Neural crest cell (in vitro differentiated cells): ENCODE measurements around the gene SLC13A1. TPM values are rescaled to one million over a fixed set of nuclear protein-coding genes. Genes with fewer than 3 reads are reported as not detected.

Experiments
- DNase-seq: peaks from one replicate; pipeline ENCODE4 v3.0.0; 2021; ENCODE audit warnings: low read depth, mixed read lengths, low spot score
- H3K27ac Mint-ChIP-seq: one replicate; pipeline ENCODE4 v1.8.0; 2021; ENCODE audit warnings: mild to moderate bottlenecking, mixed read lengths; ENCODE audit not compliant: unreplicated experiment
- H3K27me3 Mint-ChIP-seq: 2 replicates; pipeline ENCODE4 v1.8.0; 2021; ENCODE audit warnings: low read depth, mild to moderate bottlenecking, mixed read lengths
- H3K36me3 Mint-ChIP-seq: 2 replicates; pipeline ENCODE4 v1.8.0; 2021; ENCODE audit warnings: low read depth, mild to moderate bottlenecking, mixed read lengths
- H3K4me1 Mint-ChIP-seq: 2 replicates; pipeline ENCODE4 v1.8.0; 2021; ENCODE audit warnings: mixed read lengths
- H3K4me3 Mint-ChIP-seq: one replicate; pipeline ENCODE4 v1.8.0; 2021; ENCODE audit warnings: mild to moderate bottlenecking, mixed read lengths
- H3K9me3 Mint-ChIP-seq: 2 replicates; pipeline ENCODE4 v1.8.0; 2021; ENCODE audit warnings: mixed read lengths
- total RNA-seq: library from RNA; stranded (reverse); gene quantifications from 2 replicates; pipeline ENCODE4 v1.2.1, GENCODE V29; 2021
- TF ChIP-seq, protein P1 (sequence below): fragments of 200-600 bp; sonication (generic); conservative IDR thresholded peaks from 2 replicates; pipeline ENCODE4 v1.5.0; 2021; ENCODE audit warnings: antibody characterized with exemption, mild to moderate bottlenecking

The SLC13A1 gene
- total RNA-seq, 1 donor from 2014 or later, result not detected

DNA sequence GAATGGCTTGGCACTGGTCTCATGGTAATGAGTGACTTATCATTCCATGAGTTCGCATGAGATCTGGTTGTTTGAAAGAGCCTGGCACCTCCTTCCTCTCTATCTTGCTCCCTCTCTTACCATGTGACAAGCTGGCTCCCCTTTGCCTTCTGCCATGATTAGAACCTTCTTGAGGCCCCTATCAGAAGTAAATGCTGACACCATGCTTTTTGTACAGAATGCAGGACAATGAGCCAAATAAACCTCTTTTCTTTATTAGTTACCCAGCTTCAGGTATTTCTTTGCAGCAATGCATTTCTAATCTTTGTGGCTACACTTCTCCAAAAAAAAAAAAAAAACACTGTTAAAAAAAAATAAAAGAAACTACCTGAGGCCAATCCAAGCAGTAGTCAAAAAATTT, 17.1 kb upstream of the SLC13A1 start:
- Mint-ChIP-seq H3K4me1 (no peaks in the 10 kb centered on the region), H3K27ac (no peak overlapping the region), H3K9me3 (peaks cover 9% of the 10 kb centered on the region), H3K27me3 (no peaks in the 10 kb centered on the region), H3K36me3 (peaks cover 7% of the 10 kb centered on the region), H3K4me3 (no peak overlapping the region)
- DNase-seq, result no peak
- TF ChIP-seq, protein P1, sequence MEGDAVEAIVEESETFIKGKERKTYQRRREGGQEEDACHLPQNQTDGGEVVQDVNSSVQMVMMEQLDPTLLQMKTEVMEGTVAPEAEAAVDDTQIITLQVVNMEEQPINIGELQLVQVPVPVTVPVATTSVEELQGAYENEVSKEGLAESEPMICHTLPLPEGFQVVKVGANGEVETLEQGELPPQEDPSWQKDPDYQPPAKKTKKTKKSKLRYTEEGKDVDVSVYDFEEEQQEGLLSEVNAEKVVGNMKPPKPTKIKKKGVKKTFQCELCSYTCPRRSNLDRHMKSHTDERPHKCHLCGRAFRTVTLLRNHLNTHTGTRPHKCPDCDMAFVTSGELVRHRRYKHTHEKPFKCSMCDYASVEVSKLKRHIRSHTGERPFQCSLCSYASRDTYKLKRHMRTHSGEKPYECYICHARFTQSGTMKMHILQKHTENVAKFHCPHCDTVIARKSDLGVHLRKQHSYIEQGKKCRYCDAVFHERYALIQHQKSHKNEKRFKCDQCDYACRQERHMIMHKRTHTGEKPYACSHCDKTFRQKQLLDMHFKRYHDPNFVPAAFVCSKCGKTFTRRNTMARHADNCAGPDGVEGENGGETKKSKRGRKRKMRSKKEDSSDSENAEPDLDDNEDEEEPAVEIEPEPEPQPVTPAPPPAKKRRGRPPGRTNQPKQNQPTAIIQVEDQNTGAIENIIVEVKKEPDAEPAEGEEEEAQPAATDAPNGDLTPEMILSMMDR, result no peak

DNA sequence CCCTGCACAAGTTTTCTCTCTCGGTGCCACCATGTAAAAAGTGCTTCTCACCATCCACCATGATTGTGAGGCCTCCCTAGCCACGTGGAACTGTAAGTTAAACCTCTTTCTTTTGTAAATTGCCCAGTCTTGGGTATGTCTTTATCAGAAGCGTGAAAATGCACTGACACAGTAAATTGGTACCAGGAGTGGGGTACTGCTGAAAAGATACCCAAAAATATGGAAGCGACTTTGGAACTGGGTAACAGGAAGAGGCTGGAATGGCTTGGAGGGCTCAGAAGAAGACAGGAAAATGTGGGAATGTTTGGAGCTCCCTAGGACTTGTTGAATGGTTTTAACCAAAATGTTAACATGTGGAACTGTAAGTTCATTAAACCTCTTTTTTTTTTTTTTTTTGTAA, 15.6 kb upstream of the SLC13A1 start:
- Mint-ChIP-seq H3K36me3 (peaks cover 7% of the 10 kb centered on the region), H3K9me3 (peaks cover 9% of the 10 kb centered on the region), H3K4me1 (no peaks in the 10 kb centered on the region), H3K27ac (no peak overlapping the region), H3K27me3 (no peaks in the 10 kb centered on the region), H3K4me3 (no peak overlapping the region)
- TF ChIP-seq, protein P1, result no peak
- no peak for DNase-seq

DNA sequence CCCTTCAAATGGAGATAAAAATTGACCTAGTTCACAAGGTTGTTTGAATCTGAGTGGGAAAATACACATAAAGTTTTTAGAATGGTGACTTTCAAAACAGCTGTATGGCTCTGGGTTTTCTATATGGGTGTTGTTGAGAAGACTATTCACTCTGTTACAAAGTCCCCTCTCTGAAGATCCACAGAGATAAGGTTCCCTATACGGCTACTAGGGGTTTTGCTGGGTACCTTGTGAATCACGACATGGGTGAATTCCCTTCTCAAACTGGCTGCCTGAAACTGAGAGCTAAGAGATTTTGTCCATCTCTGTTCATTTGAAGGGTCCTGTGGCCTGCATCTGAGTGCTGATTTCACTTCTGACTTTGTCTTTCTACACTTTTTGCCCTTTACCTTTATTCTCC, 11.8 kb upstream of the SLC13A1 start:
- Mint-ChIP-seq H3K27ac (no peak overlapping the region), H3K27me3 (no peaks in the 10 kb centered on the region), H3K4me3 (no peak overlapping the region), H3K4me1 (no peaks in the 10 kb centered on the region), H3K36me3 (peaks cover 4% of the 10 kb centered on the region), H3K9me3 (peaks cover 5% of the 10 kb centered on the region)
- DNase-seq, result no peak
- TF ChIP-seq, protein P1, result no peak

DNA sequence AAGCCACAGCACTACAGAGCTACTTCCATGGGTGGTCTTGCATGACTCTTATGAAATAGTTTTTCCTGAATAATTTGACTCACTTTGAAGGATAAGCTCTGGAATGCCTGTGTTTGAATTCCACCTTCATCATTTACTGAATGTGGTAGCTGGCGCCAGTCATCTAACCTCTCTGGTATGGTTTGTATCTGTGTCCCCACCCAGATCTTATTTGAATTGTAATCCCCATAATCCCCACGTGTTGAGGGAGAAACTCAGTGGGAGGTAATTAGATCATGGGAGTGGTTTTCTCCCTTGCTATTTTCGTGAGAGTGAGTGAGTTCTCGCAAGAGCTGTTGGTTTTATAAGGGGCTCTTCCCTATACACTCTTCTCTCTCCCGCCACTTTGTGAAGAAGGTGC, 11.2 kb upstream of the SLC13A1 start:
- H3K4me3 Mint-ChIP-seq, result no peak overlapping the region
- no peak for DNase-seq
- no peaks in the 10 kb centered on the region for H3K27me3 Mint-ChIP-seq
- H3K27ac Mint-ChIP-seq, result no peak overlapping the region
- peaks cover 4% of the 10 kb centered on the region for H3K36me3 Mint-ChIP-seq
- TF ChIP-seq, protein P1, result no peak
- H3K9me3 Mint-ChIP-seq, result peaks cover 5% of the 10 kb centered on the region
- no peaks in the 10 kb centered on the region for H3K4me1 Mint-ChIP-seq

DNA sequence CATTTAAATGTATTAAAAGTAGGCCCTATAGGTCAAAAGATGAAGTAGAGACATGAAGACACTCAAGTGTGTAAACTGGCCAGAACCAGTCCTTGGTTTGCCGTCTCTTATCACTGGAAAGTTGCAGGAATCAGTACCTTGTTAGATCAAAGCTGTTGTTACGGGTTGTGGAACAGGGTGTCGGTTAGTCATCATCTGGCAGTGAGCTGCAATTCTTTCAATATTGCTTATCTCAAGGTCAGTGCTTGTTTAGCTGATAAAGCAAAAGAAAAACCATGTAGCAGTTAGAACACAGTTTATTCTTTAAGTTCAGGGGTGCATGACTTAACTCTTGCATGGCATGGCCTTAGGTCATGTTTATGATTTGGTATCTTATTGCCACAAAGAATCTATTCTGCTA, 10.0 kb upstream of the SLC13A1 start:
- TF ChIP-seq, protein P1, result no peak
- peaks cover 4% of the 10 kb centered on the region for H3K36me3 Mint-ChIP-seq
- H3K27ac Mint-ChIP-seq, result peak overlapping the region; percentile 28
- no peaks in the 10 kb centered on the region for H3K27me3 Mint-ChIP-seq
- H3K4me3 Mint-ChIP-seq, result no peak overlapping the region
- H3K9me3 Mint-ChIP-seq, result peaks cover 5% of the 10 kb centered on the region
- DNase-seq, result no peak
- no peaks in the 10 kb centered on the region for H3K4me1 Mint-ChIP-seq

DNA sequence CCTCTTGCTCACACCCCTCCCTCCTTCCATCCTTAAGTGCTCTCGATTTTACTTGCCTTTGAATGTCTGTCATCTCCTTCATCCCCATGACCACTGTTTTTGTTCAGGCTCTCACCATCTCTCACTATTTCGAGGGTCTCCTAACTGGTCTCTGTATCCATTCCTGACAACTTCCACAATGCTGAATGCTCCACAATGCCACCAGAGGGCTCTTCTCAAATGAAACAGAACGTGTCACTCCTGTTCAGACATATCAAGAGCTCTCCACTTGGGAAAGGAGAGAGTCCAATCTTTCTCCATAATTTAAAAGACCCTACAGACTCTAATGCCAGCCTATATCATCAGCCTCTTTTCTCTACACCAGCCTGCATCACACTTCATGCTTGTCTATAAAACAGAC, 9.0 kb upstream of the SLC13A1 start:
- no peaks in the 10 kb centered on the region for H3K9me3 Mint-ChIP-seq
- no peaks in the 10 kb centered on the region for H3K27me3 Mint-ChIP-seq
- no peaks in the 10 kb centered on the region for H3K36me3 Mint-ChIP-seq
- DNase-seq, result no peak
- no peak overlapping the region for H3K4me3 Mint-ChIP-seq
- TF ChIP-seq, protein P1, result peak; percentile 57
- H3K27ac Mint-ChIP-seq, result no peak overlapping the region
- H3K4me1 Mint-ChIP-seq, result no peaks in the 10 kb centered on the region
